M059J (cell line): Measurements from ENCODE around the gene PRKN. TPM values are rescaled to one million over a fixed set of nuclear protein-coding genes. Genes with fewer than 3 reads are reported as not detected.

ENCODE experiments used
- DNase-seq: peaks from one replicate; pipeline ENCODE4 v3.0.0-alpha.2; 2012; ENCODE audit warnings: low read depth
- total RNA-seq: library from RNA; depleted of rRNA; stranded (reverse); fragments of >200 nt; shearing (Covaris generic); gene quantifications from 2 replicates; pipeline ENCODE4 v1.2.3, GENCODE V29; 2014

PRKN gene
- total RNA-seq, 1 experiment from 2014 or later: 0.07 TPM

- no peak for DNase-seq
These were observed 545.7 kb downstream of the PRKN start for GRCh38 chr6:162181741-162182401.

GRCh38 chr6:162181111-162181510 lies 546.5 kb downstream of the PRKN start:
- no peak for DNase-seq

- no peak for DNase-seq
These were observed 548.2 kb downstream of the PRKN start for GRCh38 chr6:162179196-162179951.

GRCh38 chr6:162178666-162179065 lies 548.9 kb downstream of the PRKN start:
- no peak for DNase-seq

- no peak for DNase-seq
These were observed 549.3 kb downstream of the PRKN start for GRCh38 chr6:162178266-162178665.

GRCh38 chr6:162177746-162178145 lies 549.8 kb downstream of the PRKN start:
- DNase-seq: no peak

- no peak for DNase-seq
These were observed 554.1 kb downstream of the PRKN start for GRCh38 chr6:162173466-162173865.

- no peak for DNase-seq
These were observed 562.1 kb downstream of the PRKN start for GRCh38 chr6:162165479-162165878.

GRCh38 chr6:162157167-162157870 lies 570.2 kb downstream of the PRKN start:
- no peak for DNase-seq

GRCh38 chr6:162156146-162156545 lies 571.4 kb downstream of the PRKN start:
- DNase-seq: no peak

GRCh38 chr6:162154930-162155329 lies 572.6 kb downstream of the PRKN start:
- DNase-seq: no peak

- DNase-seq: no peak
These were observed 573.6 kb downstream of the PRKN start for GRCh38 chr6:162154001-162154400.

- no peak for DNase-seq
These were observed 574.4 kb downstream of the PRKN start for GRCh38 chr6:162153120-162153519.

- no peak for DNase-seq
These were observed 576.4 kb downstream of the PRKN start for GRCh38 chr6:162151021-162151665.

- no peak for DNase-seq
These were observed 577.3 kb downstream of the PRKN start for GRCh38 chr6:162150295-162150694.

- DNase-seq: no peak
These were observed 577.8 kb downstream of the PRKN start for GRCh38 chr6:162149786-162150185.

GRCh38 chr6:162147805-162148204 lies 579.8 kb downstream of the PRKN start:
- DNase-seq: no peak

GRCh38 chr6:162147281-162147680 lies 580.3 kb downstream of the PRKN start:
- no peak for DNase-seq

GRCh38 chr6:162140251-162140852 lies 587.2 kb downstream of the PRKN start:
- no peak for DNase-seq

- DNase-seq: no peak
These were observed 601.9 kb downstream of the PRKN start for GRCh38 chr6:162125659-162126058.

GRCh38 chr6:162124710-162125435 lies 602.7 kb downstream of the PRKN start:
- DNase-seq: no peak
